Measurements from ENCODE around the gene CAMK2N1. TPM values are rescaled to one million over a fixed set of nuclear protein-coding genes. Genes with fewer than 3 reads are reported as not detected.

Gene CAMK2N1
- total RNA-seq, 3 donors from 2014 or later: 5.6 to 26.9 (median 17.0) TPM

DNA sequence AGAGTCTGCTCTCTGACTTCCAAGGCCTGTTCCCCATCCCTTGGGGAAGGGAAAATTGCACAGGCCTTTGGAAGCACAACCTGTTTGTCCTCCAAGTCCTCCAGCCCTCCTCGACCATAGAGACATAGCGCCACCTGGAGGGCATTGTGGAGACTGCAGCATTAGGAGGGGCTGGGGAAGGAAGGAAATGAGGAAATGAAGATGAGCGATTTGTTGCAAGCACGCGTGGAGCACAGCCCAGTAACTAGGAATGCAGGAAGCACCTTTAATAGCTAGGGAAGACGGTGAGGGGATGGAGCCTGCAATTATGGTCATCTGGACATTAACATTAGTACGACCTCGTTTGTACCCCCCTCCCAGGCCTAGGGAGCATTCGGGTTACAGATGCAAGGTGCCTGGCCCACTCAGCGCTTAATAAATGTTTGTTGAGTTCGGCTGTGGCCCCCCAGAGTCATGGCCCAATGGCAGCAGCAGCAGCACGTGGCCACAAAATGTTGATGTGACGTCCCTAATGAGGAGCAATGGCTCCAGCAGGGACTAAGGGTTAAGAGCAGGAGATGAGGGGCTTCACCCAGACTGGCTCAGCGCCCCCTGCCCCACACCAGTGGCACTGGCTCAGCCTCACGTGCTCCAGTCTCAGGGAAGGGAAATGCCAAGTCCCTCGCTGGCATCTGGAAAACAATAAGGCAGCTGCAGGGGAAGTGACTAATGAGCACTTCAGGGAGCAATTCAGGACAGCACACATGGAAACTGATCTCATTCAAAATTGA lies 8.0 kb upstream of the CAMK2N1 start:
- TF ChIP-seq, protein P1, sequence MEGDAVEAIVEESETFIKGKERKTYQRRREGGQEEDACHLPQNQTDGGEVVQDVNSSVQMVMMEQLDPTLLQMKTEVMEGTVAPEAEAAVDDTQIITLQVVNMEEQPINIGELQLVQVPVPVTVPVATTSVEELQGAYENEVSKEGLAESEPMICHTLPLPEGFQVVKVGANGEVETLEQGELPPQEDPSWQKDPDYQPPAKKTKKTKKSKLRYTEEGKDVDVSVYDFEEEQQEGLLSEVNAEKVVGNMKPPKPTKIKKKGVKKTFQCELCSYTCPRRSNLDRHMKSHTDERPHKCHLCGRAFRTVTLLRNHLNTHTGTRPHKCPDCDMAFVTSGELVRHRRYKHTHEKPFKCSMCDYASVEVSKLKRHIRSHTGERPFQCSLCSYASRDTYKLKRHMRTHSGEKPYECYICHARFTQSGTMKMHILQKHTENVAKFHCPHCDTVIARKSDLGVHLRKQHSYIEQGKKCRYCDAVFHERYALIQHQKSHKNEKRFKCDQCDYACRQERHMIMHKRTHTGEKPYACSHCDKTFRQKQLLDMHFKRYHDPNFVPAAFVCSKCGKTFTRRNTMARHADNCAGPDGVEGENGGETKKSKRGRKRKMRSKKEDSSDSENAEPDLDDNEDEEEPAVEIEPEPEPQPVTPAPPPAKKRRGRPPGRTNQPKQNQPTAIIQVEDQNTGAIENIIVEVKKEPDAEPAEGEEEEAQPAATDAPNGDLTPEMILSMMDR (IDR thresholded peaks at IDR 0.05): peak; percentile 99
- TF ChIP-seq POLR2A (IDR thresholded peaks at IDR 0.05) (no peak), POLR2AphosphoS5 (IDR thresholded peaks at IDR 0.05) (peak in 2 of 3 donors; percentile 66 to 72)
- intact Hi-C loops (cut with DNase I; ENCODE audit: low total_unique reads): loop anchor here (10.0 kb wide), 1 partner anchor 119 kb away; no protein-coding TSS in a partner anchor
- Histone ChIP-seq H3K4me1 (no peaks in the 10 kb centered on the region), H3K4me3 (no peak overlapping the region), H3K9me3 (no peaks in the 10 kb centered on the region), H3K27ac (peak overlapping the region in 1 of 2 donors; percentile 35), H3K27me3 (no peaks in the 10 kb centered on the region), H3K36me3 (no peaks in the 10 kb centered on the region)
- peak; percentile 87 to 91 for DNase-seq (ENCODE audit: low spot score in 2 of 2)

DNA sequence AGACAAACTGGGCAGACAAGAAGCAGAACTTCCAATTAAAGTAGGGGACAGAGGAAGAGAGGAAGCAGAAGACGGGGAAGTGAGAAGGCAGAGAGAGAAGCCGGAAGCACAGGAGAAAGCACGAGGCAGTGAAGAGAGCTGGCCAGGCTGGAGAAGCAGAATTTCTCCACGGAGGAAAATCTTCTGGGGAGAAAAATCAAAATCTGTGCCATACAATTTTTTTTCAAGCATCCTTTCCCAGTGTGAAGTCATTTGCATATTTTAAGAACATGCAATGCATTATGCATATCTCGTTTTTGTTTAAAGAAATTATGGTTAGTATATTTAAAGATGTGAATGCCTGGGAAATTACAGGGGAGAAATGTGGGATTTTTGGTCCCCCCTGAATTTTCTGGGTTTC lies 7.3 kb upstream of the CAMK2N1 start:
- no peaks in the 10 kb centered on the region for H3K27me3 ChIP-seq
- no peaks in the 10 kb centered on the region for H3K36me3 ChIP-seq
- intact Hi-C loops (cut with DNase I; ENCODE audit: low total_unique reads): loop anchor here (10.0 kb wide), 1 partner anchor 119 kb away; no protein-coding TSS in a partner anchor
- TF ChIP-seq, protein P1 (IDR thresholded peaks at IDR 0.05): no peak
- TF ChIP-seq POLR2AphosphoS5 (IDR thresholded peaks at IDR 0.05): no peak
- TF ChIP-seq POLR2A (IDR thresholded peaks at IDR 0.05): no peak
- DNase-seq (ENCODE audit: low spot score in 2 of 2): no peak
- no peaks in the 10 kb centered on the region for H3K4me1 ChIP-seq
- no peaks in the 10 kb centered on the region for H3K9me3 ChIP-seq
- H3K27ac ChIP-seq: no peak overlapping the region
- H3K4me3 ChIP-seq: no peak overlapping the region

DNA sequence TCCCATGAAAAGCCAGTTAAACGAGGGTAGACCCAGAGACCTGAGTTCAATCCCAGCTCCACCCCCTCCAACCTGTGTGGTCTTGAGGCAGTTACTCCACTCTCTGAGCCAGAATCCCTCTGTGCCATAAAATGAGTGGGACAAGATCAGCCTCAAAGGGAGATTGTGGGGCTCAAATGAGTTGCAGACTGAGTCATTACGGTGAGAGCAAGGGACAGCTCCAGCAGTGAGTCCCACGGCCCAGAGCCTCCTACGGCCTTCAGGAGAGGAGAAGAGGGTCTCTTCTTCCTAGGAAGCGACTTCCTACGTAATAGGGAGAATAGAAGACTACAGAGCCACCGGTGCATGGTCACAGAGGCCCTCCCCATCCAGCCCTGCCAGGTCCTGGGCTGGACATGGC lies 6.7 kb upstream of the CAMK2N1 start:
- Histone ChIP-seq H3K9me3 (no peaks in the 10 kb centered on the region), H3K4me1 (no peaks in the 10 kb centered on the region), H3K36me3 (no peaks in the 10 kb centered on the region), H3K4me3 (no peak overlapping the region), H3K27me3 (no peaks in the 10 kb centered on the region), H3K27ac (no peak overlapping the region)
- intact Hi-C loops (cut with DNase I; ENCODE audit: low total_unique reads): loop anchor here (10.0 kb wide), 1 partner anchor 118 kb away; no protein-coding TSS in a partner anchor
- TF ChIP-seq POLR2A (IDR thresholded peaks at IDR 0.05) (no peak), POLR2AphosphoS5 (IDR thresholded peaks at IDR 0.05) (no peak)
- TF ChIP-seq, protein P1 (IDR thresholded peaks at IDR 0.05): no peak
- DNase-seq (ENCODE audit: low spot score in 2 of 2): no peak

DNA sequence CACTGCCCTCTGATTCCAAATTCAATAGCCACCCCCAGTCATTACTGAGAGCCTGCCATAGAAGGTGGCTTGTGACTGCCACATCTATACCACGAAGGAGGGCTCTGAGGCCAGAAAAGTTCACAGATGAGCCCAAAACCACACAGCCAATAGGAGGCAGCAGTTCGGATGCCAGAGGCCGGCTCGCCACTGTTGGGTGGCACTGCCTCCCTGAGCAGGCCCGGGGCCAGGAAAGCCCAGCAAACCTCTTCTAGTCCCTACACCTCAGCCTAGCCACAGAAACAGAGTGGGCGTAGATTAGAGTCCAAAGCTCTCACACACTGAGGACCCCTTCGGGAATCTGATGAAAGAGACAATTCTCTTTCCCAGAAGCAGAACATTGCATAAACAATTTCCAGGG lies 5.9 kb upstream of the CAMK2N1 start:
- TF ChIP-seq, protein P1 (IDR thresholded peaks at IDR 0.05): no peak
- no peak for TF ChIP-seq POLR2AphosphoS5 (IDR thresholded peaks at IDR 0.05)
- no peak for TF ChIP-seq POLR2A (IDR thresholded peaks at IDR 0.05)
- DNase-seq (ENCODE audit: low spot score in 2 of 2): no peak
- intact Hi-C loops (cut with DNase I; ENCODE audit: low total_unique reads): loop anchor here (10.0 kb wide), 1 partner anchor 117 kb away; no protein-coding TSS in a partner anchor

DNA sequence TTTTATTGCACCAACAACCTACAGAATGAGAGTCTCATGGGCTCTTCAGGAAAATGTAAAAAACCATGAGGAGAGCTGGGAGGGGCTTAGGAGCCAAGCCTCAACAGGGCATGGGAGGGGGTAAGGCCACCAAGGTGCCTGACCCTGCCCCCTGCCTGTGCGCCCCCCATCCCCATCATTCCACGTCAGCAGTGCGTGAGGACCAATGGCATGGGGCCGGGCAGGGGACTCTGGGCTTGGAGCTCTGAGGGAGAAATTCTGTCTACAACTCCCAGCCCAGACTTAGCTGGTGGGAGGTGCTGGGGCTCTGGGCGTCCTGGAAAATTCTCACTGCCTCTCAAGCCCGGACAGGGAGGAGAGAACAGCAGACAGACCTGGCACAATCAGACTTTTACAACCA lies 5.2 kb upstream of the CAMK2N1 start:
- H3K9me3 ChIP-seq: no peaks in the 10 kb centered on the region
- no peak overlapping the region for H3K4me3 ChIP-seq
- H3K4me1 ChIP-seq: peaks cover 0 to 6% of the 10 kb centered on the region in 2 donors
- no peak overlapping the region for H3K27ac ChIP-seq
- no peak for TF ChIP-seq POLR2AphosphoS5 (IDR thresholded peaks at IDR 0.05)
- TF ChIP-seq POLR2A (IDR thresholded peaks at IDR 0.05): no peak
- TF ChIP-seq, protein P1 (IDR thresholded peaks at IDR 0.05): no peak
- DNase-seq (ENCODE audit: low spot score in 2 of 2): no peak
- intact Hi-C loops (cut with DNase I; ENCODE audit: low total_unique reads): loop anchor here (10.0 kb wide), 1 partner anchor 116 kb away; no protein-coding TSS in a partner anchor
- no peaks in the 10 kb centered on the region for H3K36me3 ChIP-seq
- no peaks in the 10 kb centered on the region for H3K27me3 ChIP-seq

More for the DNA sequence above, 5.9 kb upstream of the CAMK2N1 start:
- H3K4me3 ChIP-seq: no peak overlapping the region
- peaks cover 0 to 3% of the 10 kb centered on the region in 2 donors for H3K4me1 ChIP-seq
- no peaks in the 10 kb centered on the region for H3K9me3 ChIP-seq
- no peak overlapping the region for H3K27ac ChIP-seq
- H3K27me3 ChIP-seq: no peaks in the 10 kb centered on the region
- no peaks in the 10 kb centered on the region for H3K36me3 ChIP-seq
